GM21576 (cell line): Measurements from ENCODE around the gene FGGY.

Experiments used
- ATAC-seq: cut with Tn5 transposase; IDR thresholded peaks from one replicate; pipeline ENCODE4 v1.9.1; 2021; ENCODE audit warnings: mild to moderate bottlenecking, moderate library complexity; ENCODE audit not compliant: unreplicated experiment

FGGY gene

DNA sequence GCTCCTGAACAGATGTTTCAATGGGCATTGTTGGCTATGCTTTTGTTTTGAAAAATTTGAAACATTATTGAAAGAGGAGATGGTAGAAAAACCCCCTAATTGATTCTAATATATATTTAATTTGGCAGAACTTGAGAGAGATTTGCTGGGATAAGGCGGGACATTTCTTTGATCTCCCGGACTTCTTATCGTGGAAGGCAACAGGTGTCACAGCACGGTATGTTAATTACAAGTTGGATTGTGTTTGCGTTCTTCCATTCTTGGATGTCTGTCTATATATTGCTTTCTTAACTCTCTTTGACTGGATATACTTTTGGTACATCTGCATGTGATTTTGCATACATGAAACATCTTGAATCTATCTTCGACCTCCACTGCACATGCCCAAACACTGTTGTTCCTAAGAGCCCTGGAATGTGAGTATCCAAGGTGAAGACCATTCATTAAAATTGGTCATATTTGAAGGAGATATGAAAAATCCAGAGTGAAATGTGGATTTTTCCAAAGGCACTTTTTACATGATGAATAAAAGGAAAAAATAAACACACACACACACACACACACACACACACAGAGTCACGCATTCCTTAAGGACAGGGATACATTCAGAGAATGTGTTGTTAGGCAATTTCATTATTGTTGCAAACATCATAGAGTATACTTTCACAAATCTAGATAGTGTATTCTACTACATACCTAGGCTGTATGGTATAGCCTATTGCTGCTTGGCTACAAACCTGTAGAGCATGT, 81.9 kb downstream of the FGGY start:
- no peak for ATAC-seq

- no peak for ATAC-seq
These were observed 82.5 kb downstream of the FGGY start for GRCh38 chr1:59379371-59379728.

GRCh38 chr1:59383963-59384362, 87.1 kb downstream of the FGGY start:
- no peak for ATAC-seq

GRCh38 chr1:59384443-59384842, 87.5 kb downstream of the FGGY start:
- no peak for ATAC-seq

- ATAC-seq, result no peak
These were observed 91.3 kb downstream of the FGGY start for GRCh38 chr1:59388191-59388590.

DNA sequence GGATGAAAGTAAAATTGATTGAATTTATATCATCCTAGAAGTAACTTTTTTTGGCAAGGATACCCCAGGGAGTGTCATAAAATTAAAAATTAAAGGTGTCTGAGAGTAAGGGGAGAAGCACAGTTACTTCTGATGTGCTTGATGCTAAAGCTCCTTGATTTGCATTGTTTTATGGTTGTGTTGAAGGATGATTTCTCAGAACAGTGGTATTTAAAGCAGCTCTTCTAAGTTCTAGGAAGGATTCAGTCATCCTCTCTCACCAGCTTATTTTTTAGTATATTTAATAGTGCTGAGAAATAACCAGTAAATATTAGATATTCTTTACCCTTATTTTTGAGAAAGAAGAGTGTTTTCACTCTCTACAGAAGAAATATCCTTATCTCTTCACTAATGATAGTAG, 93.0 kb downstream of the FGGY start:
- no peak for ATAC-seq

DNA sequence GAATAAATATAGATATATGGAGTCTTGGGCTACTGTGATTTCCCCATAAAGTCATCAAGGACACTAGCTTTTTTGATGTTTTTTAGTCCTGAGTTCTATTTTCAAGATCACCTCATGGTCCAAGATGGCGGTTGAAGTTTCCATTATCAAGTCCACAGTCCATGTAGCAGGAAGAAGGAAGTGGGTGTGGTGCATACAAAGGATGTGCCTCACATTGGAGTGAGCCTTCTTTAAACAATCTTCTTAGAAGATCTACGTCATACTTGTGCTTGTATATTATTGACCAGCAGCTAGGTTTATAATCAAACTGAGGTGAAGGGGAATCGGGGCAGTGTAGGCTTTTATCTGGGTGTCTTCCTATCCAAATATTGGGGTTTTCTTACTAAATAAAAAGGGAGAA, 93.4 kb downstream of the FGGY start:
- ATAC-seq, result no peak

DNA sequence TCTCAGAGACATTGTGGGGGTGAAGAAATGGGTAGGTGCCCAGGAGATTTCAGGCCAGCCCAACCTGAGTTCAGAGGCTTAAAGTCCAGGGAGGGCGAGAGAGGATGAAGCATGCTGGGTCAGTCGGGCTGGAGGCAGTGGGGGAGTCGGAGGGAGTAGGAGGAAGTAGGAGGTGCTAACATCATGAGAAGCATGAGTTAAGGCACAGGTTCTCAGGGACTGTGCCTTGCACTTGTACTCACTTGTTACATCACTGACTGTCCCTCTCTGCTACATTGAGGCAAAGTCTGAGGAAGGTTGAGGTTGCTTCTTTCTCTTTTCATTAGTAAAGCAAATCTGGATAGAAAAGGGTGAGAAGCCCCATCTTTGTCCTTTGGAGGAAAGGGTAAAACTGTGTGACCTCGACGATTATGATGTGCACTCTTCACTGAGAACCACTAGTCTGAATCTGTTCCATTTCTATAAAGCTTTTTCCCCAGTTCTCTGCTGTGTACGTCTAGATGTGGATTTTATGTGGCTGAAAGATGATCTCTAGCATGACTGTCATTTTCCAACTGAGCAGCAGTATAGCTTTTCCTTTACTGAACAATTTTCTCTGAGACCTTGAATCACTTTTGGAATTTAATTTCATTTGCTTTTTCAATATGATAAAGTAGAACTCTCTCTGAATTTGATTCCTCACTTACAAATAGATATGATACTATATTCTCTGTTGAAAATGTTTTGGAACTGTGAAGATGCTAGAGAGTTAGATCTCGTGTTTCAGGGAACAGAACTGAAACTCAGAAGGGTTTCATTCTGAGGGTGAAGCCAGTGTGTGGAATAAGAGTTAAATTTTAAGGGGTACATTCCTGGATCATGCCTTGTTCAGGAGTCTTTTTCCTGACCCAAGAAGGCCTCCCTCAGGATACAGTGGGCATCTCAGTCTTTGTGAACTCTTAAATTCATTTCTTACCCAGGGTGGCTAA, 94.6 kb downstream of the FGGY start:
- ATAC-seq, result no peak

- ATAC-seq, result no peak
These were observed 96.6 kb downstream of the FGGY start for GRCh38 chr1:59393211-59394180.

GRCh38 chr1:59394706-59395425, 98.0 kb downstream of the FGGY start:
- ATAC-seq, result no peak

- ATAC-seq, result no peak
These were observed 99.5 kb downstream of the FGGY start for GRCh38 chr1:59396387-59396786.

- ATAC-seq, result no peak
These were observed 100.4 kb downstream of the FGGY start for GRCh38 chr1:59397139-59397858.

- ATAC-seq, result no peak
These were observed 102.7 kb downstream of the FGGY start for GRCh38 chr1:59399642-59400041.

DNA sequence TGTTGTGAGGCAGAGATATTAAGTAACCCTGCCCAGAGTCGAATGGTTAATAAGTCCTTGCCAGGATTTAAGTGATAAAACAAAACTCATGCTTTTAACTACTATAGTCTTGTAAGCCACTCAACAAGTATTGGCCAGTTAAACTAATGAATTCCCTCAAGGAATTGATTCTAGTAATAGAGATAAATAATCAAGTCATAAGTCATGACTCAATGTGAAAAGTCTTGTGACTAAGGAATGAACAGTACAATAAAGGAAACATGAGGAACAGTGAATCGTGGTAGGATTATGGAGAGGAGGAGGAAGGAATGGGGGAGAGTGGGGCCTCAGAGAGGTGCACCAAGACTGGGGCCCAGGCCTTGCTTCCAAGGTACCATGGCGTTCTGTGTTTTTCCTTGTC, 104.7 kb downstream of the FGGY start:
- ATAC-seq, result no peak

DNA sequence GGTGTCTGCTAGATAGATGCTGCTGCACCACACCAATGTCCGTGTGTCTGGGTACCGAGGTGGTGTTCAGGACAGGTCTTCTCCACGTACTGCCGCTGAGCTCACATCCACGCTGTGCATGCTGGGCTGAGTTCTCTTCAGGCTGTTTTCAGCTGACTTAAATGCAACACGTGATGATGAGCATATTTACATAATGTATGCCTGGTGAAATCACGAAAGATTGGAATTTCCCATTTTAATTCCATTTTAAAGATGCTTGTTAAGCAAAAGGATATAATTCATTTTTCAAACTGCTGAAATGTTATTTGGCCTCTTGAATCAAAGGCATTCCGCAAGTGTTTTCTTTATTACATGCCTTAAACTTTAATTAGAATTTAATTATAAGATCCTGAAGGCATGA, 107.9 kb downstream of the FGGY start:
- ATAC-seq, result no peak

GRCh38 chr1:59406437-59407164, 109.7 kb downstream of the FGGY start:
- no peak for ATAC-seq

DNA sequence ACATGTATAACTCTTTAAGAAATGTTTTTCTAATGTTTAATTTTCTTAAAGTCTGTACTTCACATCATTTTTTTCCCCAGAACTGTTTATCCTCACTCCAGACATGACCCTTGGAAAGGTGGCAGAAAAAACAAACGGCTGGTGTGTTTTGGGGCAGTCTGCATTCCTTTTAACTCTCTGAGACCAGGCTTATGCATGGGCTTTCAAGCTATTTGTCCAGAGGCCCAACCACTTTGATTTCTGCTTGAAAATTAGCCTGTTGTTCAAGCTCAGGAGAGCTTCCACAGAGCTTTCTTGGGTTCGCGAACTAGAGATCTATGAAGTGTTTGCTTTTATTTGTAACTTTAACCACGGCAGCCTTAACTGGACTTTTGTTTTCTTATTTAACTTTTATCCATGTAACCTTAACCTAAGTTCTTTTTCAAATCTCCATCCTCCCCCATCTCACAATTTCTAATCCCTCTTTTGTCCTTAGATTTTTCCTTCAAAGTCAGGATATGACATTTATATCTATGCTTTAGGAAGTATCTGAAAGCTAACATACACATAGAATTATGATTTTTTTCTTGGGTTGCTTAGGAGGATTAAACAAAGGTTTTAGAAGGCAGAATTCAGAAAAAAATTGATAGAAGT, 111.8 kb downstream of the FGGY start:
- ATAC-seq, result no peak

GRCh38 chr1:59409549-59409948, 112.7 kb downstream of the FGGY start:
- no peak for ATAC-seq

GRCh38 chr1:59409986-59410385, 113.1 kb downstream of the FGGY start:
- no peak for ATAC-seq
